Left renal pelvis (tissue), 4 donors: Measurements from ENCODE around the gene IFRD1. TPM values are rescaled to one million over a fixed set of nuclear protein-coding genes. Genes with fewer than 3 reads are reported as not detected.
"Not testable (repeated sequence)": the region's sequence is repeated elsewhere in the genome, so short reads cannot be mapped to it uniquely, and the experiment has no call there.

Experiments used
- DNase-seq, 4 donors: peaks; one replicate each; pipeline ENCODE4 v3.0.0-alpha.2; 2013; ENCODE audit warnings: low read depth in 4 of 4, low spot score in 3 of 4
- polyA plus RNA-seq, 4 donors: library from polyadenylated mRNA; unstranded; fragments of 120-200 nt; gene quantifications; one replicate each; pipeline ENCODE4 v1.2.1, GENCODE V29; 2013; ENCODE audit not compliant: insufficient read length in 4 of 4

The IFRD1 gene
- polyA plus RNA-seq, 4 donors = 27.0 to 44.0 (median 37.7) TPM

GRCh38 chr7:112511451-112512202 is 61.4 kb downstream of the IFRD1 start:
- DNase-seq = no peak

GRCh38 chr7:112512451-112513210 is 62.4 kb downstream of the IFRD1 start:
- DNase-seq = no peak

GRCh38 chr7:112515989-112516388 is 65.7 kb downstream of the IFRD1 start:
- no peak for DNase-seq

GRCh38 chr7:112516418-112516817 is 66.2 kb downstream of the IFRD1 start:
- not testable (repeated sequence) for DNase-seq

GRCh38 chr7:112517487-112517886 is 67.2 kb downstream of the IFRD1 start:
- no peak for DNase-seq

- no peak for DNase-seq
These were observed 70.5 kb downstream of the IFRD1 start for GRCh38 chr7:112520787-112521186.

GRCh38 chr7:112521942-112522341 is 71.7 kb downstream of the IFRD1 start:
- DNase-seq = no peak

GRCh38 chr7:112523871-112524270 is 73.6 kb downstream of the IFRD1 start:
- no peak for DNase-seq

Other genes with a start within 250 kb of the IFRD1 start
- 10 to 100 TPM; 23.9 to 26.1 (median 25.0) TPM for gene DOCK4, start 244.1 kb upstream of the IFRD1 start, polyA plus RNA-seq
- gene ZNF277, start 243.8 kb upstream of the IFRD1 start, polyA plus RNA-seq = 10 to 100 TPM; 26.2 to 42.8 (median 36.9) TPM
- gene LSMEM1, start 30.5 kb downstream of the IFRD1 start, polyA plus RNA-seq = 1 to 10 TPM in 3 of 4 donors, under 1 TPM in 1; 0.85 to 6.9 (median 2.2) TPM